NCI-H82 (cell line): ENCODE data around the gene BAG5.

Source experiments
- DNase-seq: peaks from one replicate; lab custom pipeline; 2025; lab: John Stamatoyannopoulos, UW

The BAG5 gene

GRCh38 chr14:103509864-103510723 is 52.4 kb downstream of the BAG5 start:
- DNase-seq = no peak

DNA sequence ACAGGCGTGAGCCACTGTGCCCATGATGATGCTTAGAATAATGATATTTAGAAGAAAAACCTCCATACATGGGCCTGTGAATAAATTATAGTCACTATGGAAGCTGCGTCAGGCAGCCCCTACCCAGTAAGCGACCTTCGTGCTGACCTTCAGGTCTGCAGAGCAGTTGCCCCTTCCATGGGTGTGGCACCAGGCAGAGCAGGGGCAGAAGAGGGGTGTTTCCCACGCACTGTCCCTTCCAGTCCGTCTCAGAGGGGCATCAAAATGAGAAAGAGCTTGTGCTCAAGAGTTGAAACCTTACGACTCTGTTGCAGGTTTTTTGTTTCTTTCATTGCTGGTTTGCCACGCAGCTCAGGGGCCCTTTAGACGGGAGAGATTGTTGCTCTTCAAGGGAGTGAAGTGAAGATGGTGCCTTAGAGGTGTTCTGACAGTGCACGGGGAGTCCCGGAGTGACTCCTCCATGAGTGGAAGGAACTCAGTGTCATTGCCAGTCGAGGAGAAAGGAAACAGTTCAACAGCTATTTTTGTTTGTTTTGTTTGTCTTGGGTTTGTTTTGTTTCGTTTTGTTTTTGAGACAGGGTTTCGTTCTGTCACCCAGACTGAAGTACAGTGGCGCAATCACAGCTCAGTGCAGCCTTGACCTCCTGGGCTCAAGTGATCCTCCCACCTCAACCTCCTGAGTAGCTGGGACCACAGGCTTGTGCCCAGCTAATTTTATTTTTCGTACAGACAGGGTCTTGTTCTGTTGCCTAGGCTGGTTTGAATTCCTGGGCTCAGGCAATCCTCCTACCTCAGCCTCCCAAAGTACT is 53.7 kb downstream of the BAG5 start:
- DNase-seq = no peak

- DNase-seq = no peak
Observed at GRCh38 chr14:103507751-103508150, 54.7 kb downstream of the BAG5 start.
